Prostate gland (tissue), 2 donors: ENCODE results near the gene SERPINI2. TPM values are rescaled to one million over a fixed set of nuclear protein-coding genes. Genes with fewer than 3 reads are reported as not detected.

Experiments used
- DNase-seq: peaks from one replicate; pipeline ENCODE4 v3.0.0-alpha.2; 2019; ENCODE audit warnings: low spot score
- H3K27ac ChIP-seq, 2 donors: fragments of 200-600 bp; sonication (generic); 2 replicates each; pipeline ENCODE4 v1.5.1; 2017 to 2019
- H3K27me3 ChIP-seq: fragments of 200-600 bp; sonication (generic); replicated peaks from 2 replicates; pipeline ENCODE4 v1.5.1; 2019; ENCODE audit not compliant: insufficient read depth
- H3K36me3 ChIP-seq, 2 donors: fragments of 200-600 bp; sonication (generic); 1 replicate in 1 of 2; 2 replicates in 1 of 2; pipeline versions ENCODE4 v1.5.1 to v1.8.1; 2017 to 2019
- H3K4me1 ChIP-seq: fragments of 200-600 bp; sonication (generic); replicated peaks from 2 replicates; pipeline ENCODE4 v1.5.1; 2019
- H3K4me3 ChIP-seq, 2 donors: fragments of 200-600 bp; sonication (generic); 2 replicates each; pipeline ENCODE4 v1.5.1; 2017 to 2019
- H3K9me3 ChIP-seq: fragments of 200-600 bp; sonication (generic); 2 replicates; pipeline ENCODE4 v1.5.1; 2017
- CTCF ChIP-seq, 4 experiments: fragments of 200-600 bp in 2 of 4; fragments of 450-650 bp in 2 of 4; sonication (generic) in 2 of 4; IDR thresholded peaks; 1 replicate in 3 of 4; 2 replicates in 1 of 4; pipeline ENCODE4 v1.5.1; 2016 to 2019; ENCODE audit warnings: antibody characterized with exemption in 4 of 4, mild to moderate bottlenecking in 2 of 4, moderate library complexity in 2 of 4
- POLR2A ChIP-seq: fragments of 450-650 bp; IDR thresholded peaks from one replicate; pipeline ENCODE4 v1.6.1; 2016; ENCODE audit warnings: antibody characterized with exemption, mild to moderate bottlenecking
- POLR2AphosphoS5 ChIP-seq: sonication (generic); formaldehyde crosslinking; IDR thresholded peaks from one replicate; pipeline ENCODE4 v1.6.1; 2017; ENCODE audit warnings: antibody characterized with exemption
- WGBS: methylation state at CpG from one replicate; pipeline ENCODE4 v1.1.5; 2018; 5-methylcytosine and 5-hydroxymethylcytosine counted together
- intact Hi-C: fragments of 100-400 bp; cut with DNase I; formaldehyde crosslinking; loops from one replicate; pipeline ENCODE4 v1.14.2; 2022
- total RNA-seq, 2 donors: library from RNA; depleted of rRNA; stranded (reverse); fragments of >200 nt; gene quantifications; one replicate each; pipeline ENCODE4 v1.1.0, GENCODE V29; 2016

Gene SERPINI2
- total RNA-seq, 2 donors from 2014 or later, result 3.1 TPM; not detected in 1

- no peak for TF ChIP-seq POLR2AphosphoS5
- TF ChIP-seq CTCF (IDR thresholded peaks at IDR 0.05), result no peak
- no peak for TF ChIP-seq POLR2A
- intact Hi-C loops, result no loop called here
- 90% methylated on average over 2 of the region's 2 CpGs for WGBS
- Histone ChIP-seq H3K27ac (no peak overlapping the region), H3K27me3 (no peaks in the 10 kb centered on the region), H3K9me3 (no peaks in the 10 kb centered on the region), H3K4me3 (no peak overlapping the region), H3K36me3 (no peaks in the 10 kb centered on the region), H3K4me1 (no peaks in the 10 kb centered on the region)
- no peak for DNase-seq
Measured at GRCh38 chr3:167502401-167502800, 28.6 kb upstream of the SERPINI2 start.

GRCh38 chr3:167501941-167502340 lies 28.1 kb upstream of the SERPINI2 start:
- WGBS, result 92% methylated on average over 3 of the region's 3 CpGs
- intact Hi-C loops, result no loop called here
- Histone ChIP-seq H3K4me1 (no peaks in the 10 kb centered on the region), H3K27ac (no peak overlapping the region), H3K27me3 (no peaks in the 10 kb centered on the region), H3K4me3 (no peak overlapping the region), H3K36me3 (no peaks in the 10 kb centered on the region), H3K9me3 (no peaks in the 10 kb centered on the region)
- TF ChIP-seq POLR2AphosphoS5 (no peak), POLR2A (no peak), CTCF (IDR thresholded peaks at IDR 0.05) (no peak)
- no peak for DNase-seq

GRCh38 chr3:167497903-167498302 lies 24.1 kb upstream of the SERPINI2 start:
- WGBS, result 98% methylated on average over 7 of the region's 7 CpGs
- intact Hi-C loops, result no loop called here
- no peaks in the 10 kb centered on the region for H3K27me3 ChIP-seq
- no peak for DNase-seq
- H3K9me3 ChIP-seq, result no peaks in the 10 kb centered on the region
- H3K4me3 ChIP-seq, result no peak overlapping the region
- no peaks in the 10 kb centered on the region for H3K36me3 ChIP-seq
- H3K27ac ChIP-seq, result no peak overlapping the region
- TF ChIP-seq CTCF (IDR thresholded peaks at IDR 0.05), result no peak
- TF ChIP-seq POLR2A, result no peak
- TF ChIP-seq POLR2AphosphoS5, result no peak
- H3K4me1 ChIP-seq, result no peaks in the 10 kb centered on the region

GRCh38 chr3:167493244-167493643 lies 19.4 kb upstream of the SERPINI2 start:
- no peak for TF ChIP-seq POLR2AphosphoS5
- no peak for TF ChIP-seq CTCF (IDR thresholded peaks at IDR 0.05)
- no peak for TF ChIP-seq POLR2A
- H3K36me3 ChIP-seq, result no peaks in the 10 kb centered on the region
- H3K4me3 ChIP-seq, result no peak overlapping the region
- no peak for DNase-seq
- no peak overlapping the region for H3K27ac ChIP-seq
- H3K4me1 ChIP-seq, result no peaks in the 10 kb centered on the region
- H3K27me3 ChIP-seq, result no peaks in the 10 kb centered on the region
- WGBS, result 79% methylated on average over 3 of the region's 3 CpGs
- intact Hi-C loops, result no loop called here
- no peaks in the 10 kb centered on the region for H3K9me3 ChIP-seq

GRCh38 chr3:167491621-167492020 lies 17.8 kb upstream of the SERPINI2 start:
- no peak overlapping the region for H3K27ac ChIP-seq
- intact Hi-C loops, result no loop called here
- no peaks in the 10 kb centered on the region for H3K9me3 ChIP-seq
- TF ChIP-seq CTCF (IDR thresholded peaks at IDR 0.05) (no peak), POLR2AphosphoS5 (no peak), POLR2A (no peak)
- H3K36me3 ChIP-seq, result no peaks in the 10 kb centered on the region
- DNase-seq, result no peak
- H3K4me1 ChIP-seq, result no peaks in the 10 kb centered on the region
- no peak overlapping the region for H3K4me3 ChIP-seq
- H3K27me3 ChIP-seq, result no peaks in the 10 kb centered on the region
